HG03135 (cell line): Measurements from ENCODE around the gene PHPT1.
"Not testable (repeated sequence)": the region's sequence is repeated elsewhere in the genome, so short reads cannot be mapped to it uniquely, and the experiment has no call there.

ENCODE experiments used
- ATAC-seq: cut with Tn5 transposase; IDR thresholded peaks from one replicate; pipeline ENCODE4 v1.9.1; 2021; ENCODE audit warnings: mild to moderate bottlenecking, moderate library complexity; ENCODE audit not compliant: unreplicated experiment

The PHPT1 gene

GRCh38 chr9:136821826-136822544 lies 27.2 kb upstream of the PHPT1 start:
- ATAC-seq: no peak

DNA sequence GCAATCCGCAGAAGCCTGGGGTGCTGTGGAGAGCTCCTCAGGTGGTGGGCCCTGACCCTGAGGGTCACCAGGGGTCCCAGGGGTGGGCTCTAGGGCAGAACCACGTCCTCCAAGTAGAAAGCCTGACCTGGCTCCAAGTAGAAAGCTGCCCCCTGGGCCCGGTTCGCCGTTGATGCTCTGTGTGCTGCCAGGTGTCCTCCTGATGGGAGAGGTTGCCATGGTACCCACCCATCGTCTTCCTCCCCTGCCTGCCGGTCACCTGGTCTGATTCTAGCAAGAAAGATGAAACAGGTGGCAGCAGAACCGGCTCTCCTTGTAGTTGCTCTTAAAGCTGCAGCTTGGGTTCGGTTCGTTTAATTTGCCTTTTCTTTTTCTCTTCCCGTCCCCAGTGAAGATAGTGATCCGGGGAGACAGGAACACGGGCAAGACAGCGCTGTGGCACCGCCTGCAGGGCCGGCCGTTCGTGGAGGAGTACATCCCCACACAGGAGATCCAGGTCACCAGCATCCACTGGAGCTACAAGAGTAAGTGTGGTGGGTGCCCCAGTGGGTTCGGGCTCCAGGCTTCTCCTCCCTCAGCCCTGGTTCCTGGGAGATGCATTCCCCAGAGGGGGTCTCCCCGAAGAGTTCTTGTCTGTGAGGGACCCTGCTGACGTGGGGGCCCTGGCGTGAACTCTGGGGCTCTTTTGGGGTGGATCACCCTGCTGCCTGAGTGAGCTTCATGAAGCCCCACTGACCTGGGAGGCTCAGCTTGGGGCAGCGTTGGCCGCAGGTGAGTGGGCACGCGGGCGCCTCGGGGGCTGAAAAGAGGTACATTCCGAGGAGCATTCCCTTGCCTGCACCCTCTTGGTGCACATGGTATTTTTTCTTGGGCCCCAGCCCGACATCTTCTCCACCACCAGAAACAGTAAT lies 25.8 kb upstream of the PHPT1 start:
- ATAC-seq: no peak

- no peak for ATAC-seq
Observed at GRCh38 chr9:136824496-136825225, 24.5 kb upstream of the PHPT1 start.

GRCh38 chr9:136825295-136826187 lies 23.7 kb upstream of the PHPT1 start:
- ATAC-seq: no peak

DNA sequence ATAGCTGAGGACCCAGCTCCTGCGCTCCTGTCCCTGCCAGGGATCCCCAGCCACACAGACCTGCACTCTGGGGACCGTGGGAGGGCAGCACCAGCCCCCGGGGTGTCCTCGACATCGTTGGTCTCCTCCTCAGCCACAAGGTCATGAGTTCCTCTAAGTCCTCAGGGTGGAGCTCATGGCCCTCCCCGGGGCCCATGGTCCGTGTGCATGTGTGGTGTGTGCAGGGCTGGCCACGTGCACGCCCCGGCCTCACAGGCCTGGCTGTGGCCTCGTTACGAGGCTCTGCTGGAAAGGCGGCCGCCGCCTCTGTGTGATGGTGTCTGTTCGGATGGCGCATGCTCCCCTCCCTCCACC lies 23.0 kb upstream of the PHPT1 start:
- no peak for ATAC-seq

- no peak for ATAC-seq
Observed at GRCh38 chr9:136826703-136827582, 22.3 kb upstream of the PHPT1 start.

DNA sequence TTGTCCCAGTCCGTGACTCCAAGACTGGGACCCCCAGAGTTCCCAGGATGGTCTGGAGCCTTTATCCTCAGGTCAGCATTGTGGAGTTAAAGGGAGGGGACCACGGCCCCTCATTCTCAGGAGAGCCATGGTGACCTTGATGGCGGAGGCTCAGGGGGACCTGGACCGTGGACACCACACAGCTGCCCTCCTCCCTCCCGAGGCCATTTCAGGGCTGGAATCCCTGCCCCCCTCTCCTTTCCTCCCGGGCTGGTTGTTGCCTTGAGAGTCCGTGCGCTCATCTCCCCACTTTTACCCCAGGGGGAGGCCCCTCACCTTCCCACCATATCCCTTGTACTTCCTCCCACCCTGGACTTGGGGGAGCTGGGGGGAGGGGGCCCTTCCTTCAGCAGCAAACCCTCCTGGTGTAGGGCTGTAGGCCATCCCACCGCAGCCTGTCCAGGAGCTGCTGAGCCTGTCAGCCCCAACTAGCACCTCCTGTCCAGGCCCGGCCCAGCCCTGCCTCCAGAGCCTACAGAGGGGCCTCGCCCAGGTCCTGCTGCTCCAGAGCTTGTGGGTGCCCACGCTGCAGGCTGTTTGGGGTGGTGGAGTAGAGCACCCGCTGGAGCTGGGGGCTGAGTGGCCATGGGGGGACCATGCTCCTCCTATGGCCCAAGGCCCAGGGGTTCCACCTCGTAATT lies 21.3 kb upstream of the PHPT1 start:
- ATAC-seq: no peak

DNA sequence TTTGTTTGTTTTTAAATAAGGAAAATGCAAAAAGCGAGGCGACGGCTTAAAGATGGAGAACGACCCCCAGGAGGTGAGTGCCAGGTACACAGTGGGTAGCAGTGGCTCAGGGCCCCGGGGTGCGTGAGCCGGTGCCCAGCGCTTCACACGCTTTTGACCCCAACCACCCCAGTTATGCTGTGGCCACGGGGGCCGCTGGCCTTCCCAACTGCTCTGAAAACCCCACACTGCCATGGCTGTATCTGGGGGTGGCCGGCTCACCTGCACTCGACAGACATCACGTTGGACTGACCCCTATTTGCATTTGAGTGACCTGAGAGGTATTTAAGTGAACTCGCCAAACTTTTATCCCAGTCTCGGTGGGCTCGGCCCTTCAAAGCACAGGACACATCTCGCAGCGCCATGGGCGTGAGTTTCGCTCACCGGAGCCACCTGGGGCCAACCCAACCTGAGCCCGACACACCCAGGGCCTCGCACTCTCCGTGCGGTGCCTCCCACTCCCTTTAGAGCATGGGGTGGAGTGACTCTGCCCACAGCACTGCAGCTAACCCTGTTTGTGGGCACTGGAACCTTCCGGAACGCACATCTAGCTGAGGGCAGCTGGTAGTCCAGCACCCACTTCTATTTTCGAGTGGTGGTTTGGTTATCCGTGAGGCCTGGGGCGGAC lies 20.6 kb upstream of the PHPT1 start:
- no peak for ATAC-seq

GRCh38 chr9:136829412-136829811 lies 19.8 kb upstream of the PHPT1 start:
- no peak for ATAC-seq

- no peak for ATAC-seq
Observed at GRCh38 chr9:136829981-136830885, 19.0 kb upstream of the PHPT1 start.

- no peak for ATAC-seq
Observed at GRCh38 chr9:136831002-136831719, 18.0 kb upstream of the PHPT1 start.

DNA sequence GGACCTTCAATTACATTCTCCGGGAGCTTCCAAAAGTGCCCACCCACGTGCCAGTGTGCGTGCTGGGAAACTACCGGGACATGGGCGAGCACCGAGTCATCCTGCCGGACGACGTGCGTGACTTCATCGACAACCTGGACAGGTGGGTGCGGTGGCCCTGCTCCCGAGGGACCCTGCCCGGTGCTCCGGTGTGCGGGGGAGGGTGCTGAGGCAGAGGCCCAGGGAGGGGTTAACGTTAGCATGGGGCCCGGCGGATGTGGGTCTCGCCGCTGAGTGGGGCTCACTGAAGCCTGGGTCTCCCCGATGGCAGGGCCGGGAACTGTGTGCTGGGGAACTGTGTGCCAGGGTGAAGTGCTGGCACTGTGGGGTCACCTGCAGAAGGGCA lies 17.5 kb upstream of the PHPT1 start:
- ATAC-seq: no peak

GRCh38 chr9:136832581-136832980 lies 16.6 kb upstream of the PHPT1 start:
- ATAC-seq: no peak

DNA sequence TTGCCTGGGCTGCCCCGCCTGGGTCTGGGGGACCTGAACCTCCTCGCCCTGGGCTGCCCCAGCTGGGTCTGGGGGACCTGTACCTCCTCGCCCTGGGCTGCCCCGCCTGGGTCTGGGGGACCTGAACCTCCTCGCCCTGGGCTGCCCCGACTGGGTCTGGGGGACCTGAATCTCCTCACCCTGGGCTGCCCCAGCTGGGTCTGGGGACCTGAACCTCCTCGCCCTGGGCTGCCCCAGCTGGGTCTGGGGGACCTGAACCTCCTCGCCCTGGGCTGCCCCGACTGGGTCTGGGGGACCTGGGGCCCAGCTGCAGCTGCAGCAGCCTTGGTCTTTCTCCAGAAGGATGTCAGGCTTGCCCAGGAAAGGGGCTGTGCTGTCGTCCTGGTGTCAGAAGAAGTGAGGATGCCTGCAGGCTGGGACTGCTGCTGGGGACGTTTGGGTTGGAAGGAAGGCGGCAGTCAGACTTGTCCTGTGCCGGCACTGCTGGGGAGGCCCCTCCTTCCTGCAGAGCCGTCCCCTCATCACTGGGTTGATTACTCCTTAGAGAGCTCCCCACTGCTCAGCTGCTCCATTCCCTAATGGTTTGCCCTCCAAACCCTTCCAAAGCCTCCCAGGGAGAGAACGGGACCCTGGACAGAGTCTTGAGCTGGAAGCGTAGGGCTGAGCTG lies 15.7 kb upstream of the PHPT1 start:
- not testable (repeated sequence) for ATAC-seq

DNA sequence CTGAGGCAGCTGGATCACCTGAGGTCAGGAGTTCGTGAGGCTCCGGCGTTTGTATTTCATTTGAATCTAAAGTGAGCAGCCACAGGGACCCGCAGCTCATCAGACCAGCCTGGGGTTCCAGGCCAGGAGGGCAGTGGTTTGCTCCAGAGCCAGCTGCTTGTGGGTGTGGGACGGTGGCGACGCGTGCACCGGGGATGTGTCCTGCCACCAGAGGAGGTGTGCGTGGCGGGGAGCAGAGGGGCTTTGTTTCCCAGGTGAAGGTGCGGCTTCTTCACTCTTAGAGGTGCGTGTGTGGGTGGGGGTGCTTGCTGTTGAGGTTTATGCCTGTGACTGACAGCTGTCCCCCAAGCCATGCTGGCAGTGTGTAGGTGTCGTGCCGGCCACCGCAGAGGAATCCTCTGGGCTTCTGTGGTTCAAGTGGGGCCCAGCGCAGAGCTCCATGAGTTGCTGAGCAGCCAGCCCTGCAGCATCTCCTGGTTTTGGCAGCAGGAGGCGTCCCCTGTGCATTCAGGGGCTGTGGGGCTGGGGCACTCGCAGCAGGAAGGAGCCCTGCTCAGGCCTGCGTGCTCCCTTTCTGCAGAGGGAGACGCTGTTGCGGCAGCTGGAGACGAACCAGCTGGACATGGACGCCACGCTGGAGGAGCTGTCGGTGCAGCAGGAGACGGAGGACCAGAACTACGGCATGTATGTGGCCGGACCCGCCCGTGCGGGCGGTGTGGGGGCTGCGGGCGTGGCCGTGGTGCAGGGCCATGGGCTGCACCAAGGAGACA lies 13.9 kb upstream of the PHPT1 start:
- no peak for ATAC-seq
